Endothelial cell of umbilical vein (primary cell): Measurements from ENCODE around the gene CCN6. TPM values are rescaled to one million over a fixed set of nuclear protein-coding genes. Genes with fewer than 3 reads are reported as not detected.

ENCODE experiments used
- BruUV-seq: library from RNA; stranded (reverse); fragments of 400-500 nt; replicated peaks from 2 replicates; lab custom pipeline; 2021; lab: Mats Ljungman, UMichigan
- CTCF ChIA-PET: fragments of 300-600, 350-600 bp; sonication (Branson Sonifier 250); formaldehyde crosslinking; loops from one replicate; lab custom pipeline; 2021; ENCODE audit warnings: antibody characterized with exemption, inconsistent platforms; lab: Charles Lee
- POLR2A ChIA-PET: fragments of 300-600, 350-600 bp; sonication (Branson Sonifier 250); formaldehyde crosslinking; loops from one replicate; lab custom pipeline; 2021; ENCODE audit warnings: antibody characterized with exemption, inconsistent platforms; lab: Charles Lee
- DNase-seq: peaks from one replicate; pipeline ENCODE4 v3.0.0-alpha.2; 2011; ENCODE audit warnings: low read depth, low spot score
- FAIRE-seq: peaks from 2 replicates; lab custom pipeline; 2011; peaks lifted over from hg19 to GRCh38; lab: Jason Lieb, UNC
- H2AFZ ChIP-seq: 2 replicates; pipeline ENCODE4 v1.6.0; 2012; ENCODE audit warnings: low read depth, low read length, control low read depth, inconsistent platforms
- H3K27ac ChIP-seq: 2 replicates; pipeline ENCODE4 v1.5.1; 2011; ENCODE audit warnings: low read depth, mild to moderate bottlenecking, control low read depth, low read length, moderate library complexity; ENCODE audit not compliant: insufficient read depth
- H3K27me3 ChIP-seq, 2 experiments: 2 replicates each; pipeline versions ENCODE4 v1.6.0 to v1.6.1; 2011; ENCODE audit warnings: low read length in 2 of 2, mixed read lengths in 1 of 2; ENCODE audit not compliant: control insufficient read depth in 2 of 2, insufficient read depth in 2 of 2
- H3K36me3 ChIP-seq, 2 experiments: 2 replicates in 1 of 2; 3 replicates in 1 of 2; pipeline ENCODE4 v1.5.1; 2011; ENCODE audit warnings: low read length in 2 of 2, mild to moderate bottlenecking in 1 of 2, moderate library complexity in 1 of 2; ENCODE audit not compliant: control insufficient read depth in 2 of 2, insufficient read depth in 2 of 2; ENCODE audit errors: extremely low read depth in 1 of 2
- H3K4me1 ChIP-seq: 3 replicates; pipeline ENCODE4 v1.5.1; 2011; ENCODE audit warnings: mild to moderate bottlenecking, low read length; ENCODE audit not compliant: control insufficient read depth, insufficient read depth; ENCODE audit errors: extremely low read depth
- H3K4me2 ChIP-seq: 2 replicates; pipeline ENCODE4 v1.6.1; 2011; ENCODE audit warnings: low read length, control low read depth, mixed read lengths; ENCODE audit not compliant: insufficient read depth
- H3K4me3 ChIP-seq, 3 experiments: fragments of 200-600 bp in 1 of 3; sonication (generic), shearing (Covaris generic) in 1 of 3; replicated peaks in 1 of 3; 2 replicates each; pipeline ENCODE4 v1.5.1; 2011 to 2016; ENCODE audit warnings: control low read depth in 3 of 3, low read length in 3 of 3, mild to moderate bottlenecking in 2 of 3, inconsistent platforms in 1 of 3, low read depth in 1 of 3, moderate library complexity in 1 of 3; ENCODE audit not compliant: insufficient read depth in 1 of 3
- H3K79me2 ChIP-seq: 2 replicates; pipeline ENCODE4 v1.6.0; 2012; ENCODE audit warnings: low read length, inconsistent platforms; ENCODE audit not compliant: control insufficient read depth, insufficient read depth
- H3K9ac ChIP-seq: replicated peaks from 2 replicates; pipeline ENCODE3; 2011; ENCODE audit warnings: low read length, control low read depth; ENCODE audit not compliant: insufficient read depth; ENCODE audit errors: extremely low read depth
- H3K9me1 ChIP-seq: replicated peaks from 3 replicates; pipeline ENCODE4 v1.6.0; 2011; ENCODE audit warnings: mild to moderate bottlenecking, low read length; ENCODE audit not compliant: control insufficient read depth, insufficient read depth; ENCODE audit errors: extremely low read depth
- H3K9me3 ChIP-seq: replicated peaks from 2 replicates; pipeline ENCODE4 v1.5.1; 2012; ENCODE audit warnings: low read length, inconsistent platforms; ENCODE audit not compliant: control insufficient read depth, insufficient read depth
- H4K20me1 ChIP-seq: replicated peaks from 2 replicates; pipeline ENCODE3; 2011; ENCODE audit warnings: mild to moderate bottlenecking, low read length; ENCODE audit not compliant: control insufficient read depth, insufficient read depth; ENCODE audit errors: extremely low read depth
- CTCF ChIP-seq, 2 donors: IDR thresholded peaks; 1 replicate in 1 of 2; 2 replicates in 1 of 2; pipeline ENCODE4 v1.5.1; 2011; ENCODE audit warnings: low read length in 2 of 2, mild to moderate bottlenecking in 2 of 2, moderate library complexity in 2 of 2, control low read depth in 1 of 2, inconsistent platforms in 1 of 2, low read depth in 1 of 2; ENCODE audit not compliant: insufficient read depth in 1 of 2; ENCODE audit errors: extremely low read depth in 1 of 2
- EZH2 ChIP-seq: IDR thresholded peaks from 2 replicates; pipeline ENCODE4 v1.6.1; 2012; ENCODE audit warnings: borderline replicate concordance, low read depth, mild to moderate bottlenecking, moderate library complexity, low read length, inconsistent platforms; ENCODE audit not compliant: severe bottlenecking
- FOS ChIP-seq: IDR thresholded peaks from 2 replicates; pipeline ENCODE4 v1.6.1; 2011; ENCODE audit warnings: mild to moderate bottlenecking, low read length, moderate library complexity, borderline replicate concordance; ENCODE audit not compliant: insufficient read depth
- JUN ChIP-seq: IDR thresholded peaks from 2 replicates; pipeline ENCODE4 v1.6.1; 2011; ENCODE audit warnings: borderline replicate concordance, low read depth; ENCODE audit not compliant: insufficient read length, insufficient read depth
- MYC ChIP-seq: IDR thresholded peaks from one replicate; pipeline ENCODE4 v1.6.1; 2011; ENCODE audit warnings: mild to moderate bottlenecking, low read depth, low read length
- POLR2A ChIP-seq: IDR thresholded peaks from 2 replicates; pipeline ENCODE4 v1.6.1; 2012; ENCODE audit warnings: low read depth, mild to moderate bottlenecking, control low read depth, low read length
- POLR2AphosphoS5 ChIP-seq: IDR thresholded peaks from 2 replicates; pipeline ENCODE4 v1.6.1; 2012; ENCODE audit warnings: low read depth, mild to moderate bottlenecking, control low read depth, low read length, moderate library complexity; ENCODE audit not compliant: insufficient read depth
- dilution Hi-C: fragments of 300-500 bp; cut with MboI; formaldehyde crosslinking; loops from one replicate; pipeline ENCODE4 v1.15.0; 2019; ENCODE audit warnings: low sequenced_read_pairs; ENCODE audit not compliant: extremely low pct_ligation_motif_present
- intact Hi-C: fragments of 100-400 bp; cut with micrococcal nuclease; formaldehyde crosslinking; loops from one replicate; pipeline ENCODE4 v1.10.0; 2022
- polyA plus RNA-seq, 4 experiments: library from polyadenylated mRNA; depleted of rRNA in 3 of 4; stranded (reverse) in 3 of 4; unstranded in 1 of 4; fragments of >200 nt; gene quantifications; 2 replicates each; pipeline versions ENCODE4 v1.2.1 to v1.2.3, GENCODE V29; 2011 to 2012; ENCODE audit warnings: missing spikeins in 1 of 4
- total RNA-seq: library from RNA; stranded (reverse); gene quantifications from 2 replicates; pipeline ENCODE4 v1.2.3, GENCODE V29; 2021
- TF ChIP-seq, protein P1 (sequence below): IDR thresholded peaks from 2 replicates; pipeline ENCODE4 v1.6.1; 2011; ENCODE audit not compliant: insufficient read depth, insufficient read length

The CCN6 gene
- total and polyA plus RNA-seq, 2 donors (not counting 3 experiments of a cell fraction or from before 2014, with no cell fraction given) = not detected

- peak; percentile 4 for FAIRE-seq
- no peaks in the 10 kb centered on the region for H3K27me3 ChIP-seq
- no TSS peak for BruUV-seq
- ChIA-PET POLR2A (no interaction called here), CTCF (interaction anchor here (0.8 to 3.0 kb wide), 5 partner anchors 8 to 27 kb away, joined by 3 to 13 read pairs (median 3); no protein-coding TSS in a partner anchor)
- H3K79me2 ChIP-seq = no peaks in the 10 kb centered on the region
- intact Hi-C loops (no loop called here), dilution Hi-C loops (no loop called here)
- no peaks in the 10 kb centered on the region for H3K9me3 ChIP-seq
- H3K4me2 ChIP-seq = no peak overlapping the region
- H3K9ac ChIP-seq = no peak overlapping the region
- no peaks in the 10 kb centered on the region for H4K20me1 ChIP-seq
- H3K36me3 ChIP-seq = no peaks in the 10 kb centered on the region
- DNase-seq = peak; percentile 45
- no peak overlapping the region for H2AFZ ChIP-seq
- no peak overlapping the region for H3K27ac ChIP-seq
- no peaks in the 10 kb centered on the region for H3K9me1 ChIP-seq
- no peak overlapping the region for H3K4me3 ChIP-seq
- TF ChIP-seq, protein P1, sequence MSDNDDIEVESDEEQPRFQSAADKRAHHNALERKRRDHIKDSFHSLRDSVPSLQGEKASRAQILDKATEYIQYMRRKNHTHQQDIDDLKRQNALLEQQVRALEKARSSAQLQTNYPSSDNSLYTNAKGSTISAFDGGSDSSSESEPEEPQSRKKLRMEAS = no peak
- TF ChIP-seq POLR2AphosphoS5 (no peak), JUN (no peak)
- H3K4me1 ChIP-seq = peaks cover 16% of the 10 kb centered on the region
These were observed 37.6 kb upstream of the CCN6 start for GRCh38 chr6:112016320-112016719.

DNA sequence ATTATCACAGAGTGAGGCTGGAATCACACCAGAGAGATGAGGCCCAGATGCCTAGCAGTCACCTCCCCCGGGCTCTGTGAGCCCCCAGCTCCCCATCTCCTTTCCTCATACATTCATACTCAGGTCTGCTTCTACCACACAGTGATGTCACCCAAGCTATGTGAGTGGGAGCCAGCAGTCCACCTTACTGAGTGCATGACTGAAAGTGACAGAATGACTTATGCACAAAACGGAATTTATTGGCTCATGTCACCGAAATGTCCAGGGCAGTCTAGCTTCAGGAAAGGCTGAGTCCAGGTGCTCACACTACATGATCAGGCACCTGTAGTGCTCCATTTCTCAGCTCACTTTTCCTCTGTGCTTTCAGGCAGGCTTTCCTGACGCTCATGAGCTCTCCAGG lies 36.7 kb upstream of the CCN6 start:
- TF ChIP-seq POLR2A (no peak), EZH2 (no peak), POLR2AphosphoS5 (no peak), MYC (no peak), FOS (no peak), CTCF (IDR thresholded peaks at IDR 0.05; ENCODE audit: extremely low read depth in 1 of 2, insufficient read depth in 1 of 2, low read depth in 1 of 2, low read length in 2 of 2) (no peak)
- TF ChIP-seq, protein P1 = no peak
- CTCF ChIA-PET = interaction anchor here (1.0 to 3.0 kb wide), 7 partner anchors 9 to 26 kb away, joined by 3 to 13 read pairs (median 6); no protein-coding TSS in a partner anchor
- H3K79me2 ChIP-seq = no peaks in the 10 kb centered on the region
- no peak overlapping the region for H3K4me3 ChIP-seq
- dilution Hi-C loops = no loop called here
- no peak for DNase-seq
- H3K9ac ChIP-seq = no peak overlapping the region
- no peaks in the 10 kb centered on the region for H4K20me1 ChIP-seq
- no peaks in the 10 kb centered on the region for H3K9me1 ChIP-seq
- H2AFZ ChIP-seq = no peak overlapping the region
- intact Hi-C loops = no loop called here
- no peak overlapping the region for H3K4me2 ChIP-seq
- POLR2A ChIA-PET = no interaction called here
- peaks cover 16% of the 10 kb centered on the region for H3K4me1 ChIP-seq
- no peak overlapping the region for H3K27ac ChIP-seq
- no peaks in the 10 kb centered on the region for H3K36me3 ChIP-seq
- no TSS peak for BruUV-seq
- no peaks in the 10 kb centered on the region for H3K27me3 ChIP-seq
- FAIRE-seq = no peak
- no peaks in the 10 kb centered on the region for H3K9me3 ChIP-seq
